ENCODE data around the gene RERG.

RERG gene

GRCh38 chr12:15216036-15216889, 5.0 kb downstream of the RERG start:
- DNase-seq = no peak

- no peak for DNase-seq
These were observed 6.2 kb downstream of the RERG start for GRCh38 chr12:15214851-15215601.

GRCh38 chr12:15212930-15213329, 8.3 kb downstream of the RERG start:
- DNase-seq = no peak

- no peak for DNase-seq
These were observed 11.4 kb downstream of the RERG start for GRCh38 chr12:15209782-15210181.

- DNase-seq = no peak
These were observed 12.2 kb downstream of the RERG start for GRCh38 chr12:15208871-15209656.

GRCh38 chr12:15208140-15208539, 13.1 kb downstream of the RERG start:
- no peak for DNase-seq

- DNase-seq = no peak
These were observed 14.3 kb downstream of the RERG start for GRCh38 chr12:15206831-15207389.

- no peak for DNase-seq
These were observed 14.9 kb downstream of the RERG start for GRCh38 chr12:15206338-15206737.

- no peak for DNase-seq
These were observed 15.7 kb downstream of the RERG start for GRCh38 chr12:15205341-15206010.

- no peak for DNase-seq
These were observed 19.8 kb downstream of the RERG start for GRCh38 chr12:15201456-15201855.

- no peak for DNase-seq
These were observed 20.2 kb downstream of the RERG start for GRCh38 chr12:15201056-15201455.

GRCh38 chr12:15200641-15201040, 20.6 kb downstream of the RERG start:
- DNase-seq = no peak

- no peak for DNase-seq
These were observed 21.3 kb downstream of the RERG start for GRCh38 chr12:15199930-15200329.

- no peak for DNase-seq
These were observed 24.3 kb downstream of the RERG start for GRCh38 chr12:15196678-15197505.

GRCh38 chr12:15196221-15196620, 25.0 kb downstream of the RERG start:
- DNase-seq = no peak

GRCh38 chr12:15194456-15195368, 26.5 kb downstream of the RERG start:
- DNase-seq = no peak

GRCh38 chr12:15193946-15194345, 27.3 kb downstream of the RERG start:
- DNase-seq = no peak

- DNase-seq = no peak
These were observed 28.5 kb downstream of the RERG start for GRCh38 chr12:15192720-15193119.

- DNase-seq = no peak
These were observed 33.1 kb downstream of the RERG start for GRCh38 chr12:15188127-15188526.

GRCh38 chr12:15186597-15186996, 34.6 kb downstream of the RERG start:
- DNase-seq = no peak
